ENCODE data around the gene COX4I1.

Gene COX4I1

DNA sequence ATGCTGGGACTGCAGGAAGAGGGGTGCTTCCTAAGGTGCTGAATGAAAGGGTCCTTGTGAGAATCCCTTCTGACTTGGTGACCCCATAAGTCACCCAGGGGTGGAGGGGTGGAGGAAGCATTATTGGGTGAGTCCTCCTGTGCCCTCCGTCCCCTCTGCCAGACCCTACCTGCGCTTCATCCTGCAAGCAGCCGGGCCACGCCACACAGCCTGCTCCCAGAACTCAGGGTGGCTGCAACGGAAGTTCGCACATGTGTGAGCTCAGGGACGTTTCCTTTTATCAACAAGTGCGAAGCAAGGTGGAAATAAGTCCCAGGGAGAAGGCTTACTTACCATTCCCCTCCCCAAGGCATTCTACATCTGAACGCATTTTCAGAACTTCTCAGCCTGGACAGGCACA, 40.9 kb downstream of the COX4I1 start:
- Mint-ChIP-seq H3K27ac (no peak overlapping the region), H3K36me3 (ENCODE audit: low read depth) (no peaks in the 10 kb centered on the region), H3K27me3 (ENCODE audit: low read depth) (peaks cover 5% of the 10 kb centered on the region), H3K9me3 (no peaks in the 10 kb centered on the region), H3K4me3 (no peak overlapping the region), H3K4me1 (ENCODE audit: low read depth) (peaks cover 2% of the 10 kb centered on the region)
- no peak for DNase-seq (ENCODE audit: low spot score)

DNA sequence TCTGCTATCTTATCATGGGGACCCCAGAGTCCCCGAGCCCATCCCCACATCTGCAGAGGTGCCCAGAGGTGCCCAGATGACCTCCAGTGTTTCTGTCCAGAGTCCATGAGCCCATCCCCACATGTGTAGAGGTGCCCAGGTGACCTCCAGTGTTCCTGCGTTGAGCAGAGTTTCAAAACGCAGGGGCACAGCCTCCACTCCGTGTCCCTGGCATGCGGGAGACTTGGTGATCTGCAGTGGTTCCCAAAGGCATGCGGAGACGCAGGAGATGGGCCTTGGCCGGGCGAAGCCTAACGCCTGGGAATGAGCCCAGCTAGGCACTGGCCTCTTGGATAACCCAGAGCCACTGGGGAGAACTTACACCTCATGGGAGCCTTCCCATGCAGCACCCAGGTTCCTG, 41.3 kb downstream of the COX4I1 start:
- Mint-ChIP-seq H3K36me3 (ENCODE audit: low read depth) (no peaks in the 10 kb centered on the region), H3K9me3 (no peaks in the 10 kb centered on the region), H3K4me1 (ENCODE audit: low read depth) (peaks cover 2% of the 10 kb centered on the region), H3K27ac (no peak overlapping the region), H3K27me3 (ENCODE audit: low read depth) (peaks cover 5% of the 10 kb centered on the region), H3K4me3 (no peak overlapping the region)
- no peak for DNase-seq (ENCODE audit: low spot score)

GRCh38 chr16:85842435-85842834, 42.9 kb downstream of the COX4I1 start:
- Mint-ChIP-seq H3K27me3 (ENCODE audit: low read depth) (peaks cover 9% of the 10 kb centered on the region), H3K4me3 (no peak overlapping the region), H3K27ac (no peak overlapping the region), H3K4me1 (ENCODE audit: low read depth) (peaks cover 2% of the 10 kb centered on the region), H3K36me3 (ENCODE audit: low read depth) (no peaks in the 10 kb centered on the region), H3K9me3 (no peaks in the 10 kb centered on the region)
- no peak for DNase-seq (ENCODE audit: low spot score)

DNA sequence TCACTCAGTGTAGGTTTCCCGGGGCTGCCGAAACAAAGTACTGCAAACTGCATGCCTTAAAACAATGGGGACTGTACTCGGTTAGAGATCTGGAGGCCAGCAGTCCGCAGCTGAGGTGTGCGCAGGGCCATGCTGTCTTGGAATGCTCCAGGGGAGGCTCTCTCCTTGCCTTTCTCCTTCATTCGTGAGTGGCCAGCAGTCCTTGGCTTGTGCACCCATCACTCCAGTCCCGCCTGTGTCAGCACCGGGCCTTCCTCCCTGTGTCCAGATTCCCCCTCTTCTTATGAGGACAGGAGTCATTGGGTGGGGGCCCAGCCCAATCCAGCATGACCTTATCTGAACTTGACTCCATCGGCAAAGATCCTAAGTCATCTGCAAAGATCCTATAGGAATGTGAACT, 43.4 kb downstream of the COX4I1 start:
- peaks cover 2% of the 10 kb centered on the region for H3K4me1 Mint-ChIP-seq (ENCODE audit: low read depth)
- H3K27ac Mint-ChIP-seq = no peak overlapping the region
- peaks cover 9% of the 10 kb centered on the region for H3K27me3 Mint-ChIP-seq (ENCODE audit: low read depth)

DNA sequence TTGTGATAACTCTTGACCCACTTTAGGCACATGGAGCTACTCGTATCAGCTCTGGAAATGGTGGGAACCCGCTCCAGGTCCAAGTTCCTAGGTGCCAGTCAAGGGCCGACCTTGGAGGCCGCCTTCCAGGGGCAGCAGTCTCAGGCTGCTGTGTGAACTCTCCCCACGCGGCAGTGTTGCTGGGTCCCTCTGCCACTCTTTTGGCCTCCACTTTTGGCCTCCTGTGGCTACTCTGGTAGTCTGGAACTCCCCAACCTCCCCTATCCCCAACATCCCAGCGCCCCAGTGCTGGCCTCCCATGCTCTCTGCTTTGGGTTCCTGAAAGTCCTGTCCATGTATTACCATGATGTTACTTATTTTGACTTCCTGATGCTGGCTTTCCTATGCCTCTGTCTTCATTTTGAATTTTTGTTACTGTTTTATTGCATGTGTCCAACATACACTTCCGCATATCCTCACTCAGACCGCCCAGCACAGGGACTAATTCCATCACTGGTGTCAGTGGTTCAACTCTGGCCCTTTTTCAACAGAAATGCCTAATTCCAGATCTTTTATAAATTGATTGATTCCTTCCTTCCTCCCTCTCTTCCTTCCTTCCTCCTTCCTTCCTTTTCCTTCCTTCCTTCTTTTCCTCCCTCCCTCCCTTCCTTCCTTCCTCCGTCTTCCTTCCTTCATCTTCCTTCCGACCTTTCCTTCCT, 44.1 kb downstream of the COX4I1 start:
- Mint-ChIP-seq H3K4me1 (ENCODE audit: low read depth) (peaks cover 2% of the 10 kb centered on the region), H3K36me3 (ENCODE audit: low read depth) (no peaks in the 10 kb centered on the region), H3K27ac (no peak overlapping the region), H3K4me3 (no peak overlapping the region), H3K27me3 (ENCODE audit: low read depth) (peaks cover 9% of the 10 kb centered on the region), H3K9me3 (no peaks in the 10 kb centered on the region)
- no peak for DNase-seq (ENCODE audit: low spot score)

More for the DNA sequence above, 43.4 kb downstream of the COX4I1 start:
- no peak for DNase-seq (ENCODE audit: low spot score)
- Mint-ChIP-seq H3K9me3 (no peaks in the 10 kb centered on the region), H3K4me3 (no peak overlapping the region), H3K36me3 (ENCODE audit: low read depth) (no peaks in the 10 kb centered on the region)

DNA sequence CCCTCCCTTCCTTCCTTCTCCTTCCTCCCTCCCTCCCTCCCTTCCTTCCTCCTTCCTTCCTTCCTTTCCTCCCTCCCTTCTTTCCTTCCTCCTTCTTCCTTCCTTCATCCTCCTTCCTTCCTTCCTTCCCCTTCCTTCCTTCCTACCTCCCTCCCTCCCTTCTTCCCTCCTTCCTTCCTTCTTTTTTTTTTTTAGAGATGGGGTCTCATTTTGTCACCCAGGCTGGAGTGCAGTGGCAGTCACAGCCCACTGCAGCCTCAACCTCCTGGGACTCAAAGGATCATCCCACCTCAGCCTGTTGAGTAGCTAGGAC, 44.6 kb downstream of the COX4I1 start:
- Mint-ChIP-seq H3K4me1 (ENCODE audit: low read depth) (peaks cover 2% of the 10 kb centered on the region), H3K27ac (no peak overlapping the region), H3K9me3 (no peaks in the 10 kb centered on the region), H3K4me3 (no peak overlapping the region), H3K36me3 (ENCODE audit: low read depth) (no peaks in the 10 kb centered on the region), H3K27me3 (ENCODE audit: low read depth) (peaks cover 9% of the 10 kb centered on the region)
- DNase-seq (ENCODE audit: low spot score) = no peak

DNA sequence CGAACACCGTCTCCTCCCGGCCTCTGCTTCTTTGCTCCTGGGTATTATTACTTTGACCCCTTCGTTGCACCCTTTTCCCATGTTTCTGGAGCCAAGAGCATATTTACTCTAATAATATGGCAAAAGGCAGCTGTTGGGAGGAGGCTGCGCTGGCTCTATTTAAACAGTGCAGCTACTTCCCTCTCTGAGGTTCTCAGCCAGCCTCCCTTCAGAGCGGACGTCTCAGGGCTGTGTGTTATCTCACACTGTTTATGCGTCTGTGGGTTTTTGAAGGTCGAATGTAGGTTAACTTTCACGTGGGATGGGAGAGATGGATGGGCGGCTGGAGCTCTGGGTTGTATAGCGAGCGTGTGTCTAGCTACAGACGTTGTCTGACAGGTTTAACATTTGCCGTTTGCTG, 45.3 kb downstream of the COX4I1 start:
- Mint-ChIP-seq H3K36me3 (ENCODE audit: low read depth) (no peaks in the 10 kb centered on the region), H3K4me1 (ENCODE audit: low read depth) (peaks cover 2% of the 10 kb centered on the region), H3K4me3 (no peak overlapping the region), H3K27me3 (ENCODE audit: low read depth) (peaks cover 9% of the 10 kb centered on the region), H3K27ac (no peak overlapping the region), H3K9me3 (no peaks in the 10 kb centered on the region)
- no peak for DNase-seq (ENCODE audit: low spot score)

DNA sequence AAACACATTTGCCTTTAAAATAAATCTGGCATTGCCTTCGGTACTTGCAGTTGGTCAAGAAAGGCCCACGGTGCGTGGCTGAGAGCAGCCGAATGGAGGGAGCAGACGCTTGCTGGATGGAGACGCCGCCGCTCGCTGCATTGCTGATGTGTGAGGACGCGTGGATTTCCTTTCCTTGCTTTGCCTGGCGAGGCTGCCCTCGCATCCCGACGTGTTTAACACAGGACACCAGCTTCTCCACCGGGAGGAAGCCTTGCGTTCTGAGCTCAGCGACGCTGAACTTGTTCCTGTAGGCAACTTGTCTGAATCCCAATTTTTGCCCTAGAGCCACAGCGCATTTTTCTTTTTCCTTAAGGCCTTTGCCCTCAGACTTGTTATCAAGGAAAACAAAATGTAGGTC, 45.8 kb downstream of the COX4I1 start:
- Mint-ChIP-seq H3K27me3 (ENCODE audit: low read depth) (peaks cover 9% of the 10 kb centered on the region), H3K27ac (no peak overlapping the region), H3K9me3 (no peaks in the 10 kb centered on the region), H3K4me1 (ENCODE audit: low read depth) (peaks cover 2% of the 10 kb centered on the region), H3K36me3 (ENCODE audit: low read depth) (no peaks in the 10 kb centered on the region), H3K4me3 (no peak overlapping the region)
- no peak for DNase-seq (ENCODE audit: low spot score)

GRCh38 chr16:85846461-85846860, 47.0 kb downstream of the COX4I1 start:
- no peak for DNase-seq (ENCODE audit: low spot score)
- Mint-ChIP-seq H3K4me3 (no peak overlapping the region), H3K27me3 (ENCODE audit: low read depth) (peaks cover 9% of the 10 kb centered on the region), H3K27ac (no peak overlapping the region), H3K9me3 (no peaks in the 10 kb centered on the region), H3K36me3 (ENCODE audit: low read depth) (no peaks in the 10 kb centered on the region), H3K4me1 (ENCODE audit: low read depth) (peaks cover 2% of the 10 kb centered on the region)

GRCh38 chr16:85847036-85847435, 47.5 kb downstream of the COX4I1 start:
- Mint-ChIP-seq H3K36me3 (ENCODE audit: low read depth) (no peaks in the 10 kb centered on the region), H3K4me1 (ENCODE audit: low read depth) (peaks cover 2% of the 10 kb centered on the region), H3K27ac (no peak overlapping the region), H3K9me3 (no peaks in the 10 kb centered on the region), H3K4me3 (no peak overlapping the region), H3K27me3 (ENCODE audit: low read depth) (peaks cover 9% of the 10 kb centered on the region)
- no peak for DNase-seq (ENCODE audit: low spot score)

GRCh38 chr16:85847681-85848601, 48.4 kb downstream of the COX4I1 start:
- no peak overlapping the region for H3K27ac Mint-ChIP-seq
- no peak for DNase-seq (ENCODE audit: low spot score)
- peaks cover 2% of the 10 kb centered on the region for H3K4me1 Mint-ChIP-seq (ENCODE audit: low read depth)
- H3K4me3 Mint-ChIP-seq = no peak overlapping the region
- no peaks in the 10 kb centered on the region for H3K36me3 Mint-ChIP-seq (ENCODE audit: low read depth)
- peaks cover 11% of the 10 kb centered on the region for H3K27me3 Mint-ChIP-seq (ENCODE audit: low read depth)
- no peaks in the 10 kb centered on the region for H3K9me3 Mint-ChIP-seq

DNA sequence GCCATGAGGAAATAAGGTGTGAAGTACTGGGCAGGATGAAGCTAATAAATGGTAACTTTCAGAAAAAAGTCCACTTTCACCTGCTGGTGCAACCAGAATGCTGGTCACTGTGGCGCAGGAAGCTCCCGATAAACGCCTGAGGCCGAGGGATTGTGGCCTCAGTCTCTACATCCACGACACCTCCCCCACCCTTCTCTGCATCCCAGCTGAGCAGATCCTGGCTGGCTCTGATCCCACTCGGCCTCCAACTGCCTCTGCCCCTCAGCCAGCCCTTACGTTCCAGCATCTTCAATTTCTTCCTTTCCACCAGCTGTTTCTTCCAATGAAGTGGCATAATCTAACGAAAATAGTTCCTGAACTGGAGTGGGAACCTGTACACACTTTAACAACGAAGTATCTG, 49.5 kb downstream of the COX4I1 start:
- Mint-ChIP-seq H3K4me3 (no peak overlapping the region), H3K36me3 (ENCODE audit: low read depth) (no peaks in the 10 kb centered on the region), H3K27ac (no peak overlapping the region), H3K4me1 (ENCODE audit: low read depth) (peaks cover 2% of the 10 kb centered on the region), H3K9me3 (no peaks in the 10 kb centered on the region), H3K27me3 (ENCODE audit: low read depth) (peaks cover 11% of the 10 kb centered on the region)
- DNase-seq (ENCODE audit: low spot score) = no peak

DNA sequence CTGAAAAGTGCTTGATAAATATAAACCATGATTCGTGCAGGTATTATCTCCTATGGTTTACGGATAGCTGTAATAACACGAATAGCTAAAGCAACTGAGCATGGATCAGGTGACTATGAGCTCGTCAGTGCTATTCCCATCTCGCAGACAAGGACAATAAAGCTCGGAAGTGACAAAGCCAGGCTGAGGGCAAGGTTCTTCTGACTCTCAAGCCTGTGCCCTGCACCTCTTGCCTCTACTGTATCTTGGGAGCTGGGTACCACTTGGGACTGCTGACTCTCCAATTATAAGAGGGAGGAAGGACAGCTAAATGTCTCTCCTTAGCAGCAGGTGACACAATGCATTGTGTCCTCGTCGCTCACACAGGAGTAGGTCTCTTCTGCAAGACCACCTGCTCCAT, 49.9 kb downstream of the COX4I1 start:
- H3K27ac Mint-ChIP-seq = no peak overlapping the region
- H3K4me3 Mint-ChIP-seq = no peak overlapping the region
- H3K4me1 Mint-ChIP-seq (ENCODE audit: low read depth) = peaks cover 2% of the 10 kb centered on the region
- no peak for DNase-seq (ENCODE audit: low spot score)
- no peaks in the 10 kb centered on the region for H3K36me3 Mint-ChIP-seq (ENCODE audit: low read depth)
- H3K9me3 Mint-ChIP-seq = no peaks in the 10 kb centered on the region
- peaks cover 11% of the 10 kb centered on the region for H3K27me3 Mint-ChIP-seq (ENCODE audit: low read depth)

DNA sequence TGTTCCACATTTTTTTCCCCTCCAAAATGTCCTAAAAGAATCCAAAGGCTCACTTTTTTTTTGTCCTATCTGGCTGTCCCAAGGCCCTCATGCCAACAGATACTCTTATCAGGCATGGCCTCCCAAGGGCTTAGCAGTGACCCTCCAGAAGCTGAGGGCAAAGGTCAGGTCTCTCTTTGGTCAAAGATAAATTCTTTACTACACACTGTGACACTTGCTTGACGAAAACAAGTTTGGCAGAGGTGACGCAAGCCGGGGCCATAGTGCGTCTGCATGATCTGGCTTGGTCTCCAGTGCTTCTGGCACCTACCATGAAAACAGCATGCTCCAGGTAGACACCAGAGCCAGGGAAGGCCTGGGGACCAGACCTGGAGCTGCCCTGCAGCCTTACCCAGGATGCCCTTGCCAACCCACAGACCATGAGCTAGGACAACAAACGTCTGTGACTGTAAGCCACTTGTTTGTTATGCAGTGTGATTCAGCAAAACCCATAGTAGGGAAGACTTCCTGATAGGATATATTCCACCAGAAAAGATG, 50.9 kb downstream of the COX4I1 start:
- no peak overlapping the region for H3K4me3 Mint-ChIP-seq
- H3K27ac Mint-ChIP-seq = no peak overlapping the region
- H3K27me3 Mint-ChIP-seq (ENCODE audit: low read depth) = peaks cover 7% of the 10 kb centered on the region
- no peaks in the 10 kb centered on the region for H3K36me3 Mint-ChIP-seq (ENCODE audit: low read depth)
- no peaks in the 10 kb centered on the region for H3K9me3 Mint-ChIP-seq
- no peak for DNase-seq (ENCODE audit: low spot score)
- no peaks in the 10 kb centered on the region for H3K4me1 Mint-ChIP-seq (ENCODE audit: low read depth)
